ENCODE results near the gene DHX30.
"Not testable (repeated sequence)": the region's sequence is repeated elsewhere in the genome, so short reads cannot be mapped to it uniquely, and the experiment has no call there.

Gene DHX30

GRCh38 chr3:47885168-47885567 lies 82.2 kb downstream of the DHX30 start:
- DNase-seq = no peak

- not testable (repeated sequence) for DNase-seq
These were observed 85.1 kb downstream of the DHX30 start for GRCh38 chr3:47887991-47888390.

GRCh38 chr3:47888986-47889757 lies 86.2 kb downstream of the DHX30 start:
- no peak for DNase-seq

- DNase-seq = no peak
These were observed 87.3 kb downstream of the DHX30 start for GRCh38 chr3:47890126-47890827.

- DNase-seq = no peak
These were observed 88.1 kb downstream of the DHX30 start for GRCh38 chr3:47890828-47891612.

- no peak for DNase-seq
These were observed 88.7 kb downstream of the DHX30 start for GRCh38 chr3:47891613-47892005.

GRCh38 chr3:47892286-47893040 lies 89.5 kb downstream of the DHX30 start:
- no peak for DNase-seq

- no peak for DNase-seq
These were observed 92.3 kb downstream of the DHX30 start for GRCh38 chr3:47895241-47895640.

GRCh38 chr3:47896736-47897135 lies 93.8 kb downstream of the DHX30 start:
- DNase-seq = no peak

- DNase-seq = no peak
These were observed 95.0 kb downstream of the DHX30 start for GRCh38 chr3:47897954-47898353.

- DNase-seq = no peak
These were observed 96.7 kb downstream of the DHX30 start for GRCh38 chr3:47899495-47900108.
